Stimulated activated CD4-positive, alpha-beta T cell treated with anti-CD3 and anti-CD28 coated beads, TNF-alpha, amount 100 ng/mL, for 1 hour (primary cell): Measurements from ENCODE around the gene GDF11.

ENCODE experiments used
- DNase-seq, 3 donors: peaks; one replicate each; pipeline ENCODE4 v3.0.0-alpha.2; 2020; ENCODE audit warnings: low read depth in 3 of 3, low spot score in 1 of 3

GDF11 gene

DNA sequence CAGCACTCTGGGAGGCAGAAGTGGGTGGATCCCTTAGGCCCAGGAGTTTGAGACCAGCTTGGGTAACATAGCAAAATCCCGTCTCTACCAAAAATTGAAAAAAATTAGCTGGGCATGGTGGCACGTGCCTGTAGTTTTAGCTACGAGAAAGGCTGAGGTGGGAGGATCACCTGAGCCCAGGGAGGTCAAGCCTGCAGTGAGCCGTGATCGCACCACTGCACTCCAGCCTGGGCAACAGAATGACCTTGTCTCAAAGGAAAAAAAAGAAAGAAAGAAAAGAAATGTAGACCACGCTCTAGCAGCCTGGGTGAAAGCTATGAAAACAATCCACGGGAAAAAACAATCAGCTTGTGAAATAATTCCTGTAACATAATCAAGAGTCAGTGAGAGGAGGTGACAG is 45.6 kb downstream of the GDF11 start:
- no peak for DNase-seq

DNA sequence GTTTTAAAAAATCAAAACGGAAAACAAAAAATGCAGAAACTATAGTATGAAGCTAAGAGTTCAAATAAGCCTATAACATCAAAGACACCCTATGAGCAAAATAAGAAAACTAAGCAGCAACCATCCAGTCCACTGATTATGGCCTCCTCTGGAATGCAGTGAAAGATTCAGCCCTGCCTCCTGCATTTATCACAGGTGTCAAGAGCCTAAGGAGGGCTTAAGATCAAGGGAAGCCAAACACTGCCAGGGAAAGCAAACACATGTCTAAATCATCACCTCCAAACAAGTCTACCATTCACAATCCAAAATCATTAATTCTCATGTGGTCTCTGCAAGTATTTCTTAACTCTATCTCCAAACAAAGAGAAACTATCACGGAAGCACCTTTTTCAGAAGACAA is 46.2 kb downstream of the GDF11 start:
- no peak for DNase-seq

DNA sequence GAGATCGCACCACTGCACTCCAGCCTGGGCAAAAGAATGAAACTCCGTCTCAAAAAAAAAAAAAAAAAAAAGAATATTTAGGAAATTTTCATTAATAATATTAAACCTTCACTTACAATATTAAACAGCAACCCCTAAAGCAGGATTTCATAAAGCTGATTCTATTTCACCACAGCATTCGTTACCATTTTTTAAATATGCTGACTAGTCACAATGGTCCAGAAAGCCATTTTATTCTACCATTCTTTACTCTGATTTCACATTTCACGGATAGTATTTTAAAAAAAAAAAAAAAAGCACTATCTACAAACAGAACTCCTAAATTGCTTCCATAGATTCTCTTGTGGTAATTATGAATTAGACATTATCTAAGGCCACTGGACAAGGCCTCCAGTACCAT is 47.0 kb downstream of the GDF11 start:
- DNase-seq, result no peak

DNA sequence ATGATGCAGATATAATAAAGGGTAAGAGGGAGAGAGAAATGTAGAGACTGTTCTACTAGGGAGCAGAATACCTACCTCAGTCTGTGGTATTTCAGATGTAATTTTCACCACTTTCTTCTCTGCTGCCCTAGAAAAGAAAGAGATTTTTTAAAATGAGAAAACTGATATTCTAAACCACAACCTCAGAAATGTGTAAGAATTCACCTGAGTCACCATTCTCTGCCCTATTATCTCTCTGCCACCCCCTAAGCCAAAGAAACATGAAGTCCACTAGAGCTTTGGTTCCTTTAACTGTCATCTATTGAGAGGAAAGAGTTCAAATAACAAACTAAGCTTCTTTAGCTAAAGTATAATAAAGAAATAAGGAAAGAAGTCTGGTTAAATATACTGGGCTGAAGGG is 53.0 kb downstream of the GDF11 start:
- DNase-seq, result no peak

DNA sequence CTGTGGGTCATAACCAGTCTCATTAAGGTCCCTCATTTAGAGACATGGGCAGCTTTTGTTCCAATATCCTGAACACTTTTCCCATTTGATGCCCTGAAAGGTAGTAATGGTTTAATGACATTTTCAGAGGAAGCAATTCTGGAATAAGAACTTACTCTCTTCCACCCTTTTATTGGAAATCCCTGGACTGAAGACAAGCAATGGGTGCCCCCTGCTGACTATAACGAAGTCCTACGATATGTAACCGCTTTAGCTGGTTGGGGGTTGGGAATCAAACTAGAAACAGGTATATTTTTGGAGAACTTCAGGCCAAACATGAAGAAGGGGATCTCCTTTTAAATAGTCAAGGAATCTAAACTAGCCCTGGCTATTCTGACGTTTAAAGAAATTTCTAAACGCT is 54.1 kb downstream of the GDF11 start:
- DNase-seq, result no peak

DNA sequence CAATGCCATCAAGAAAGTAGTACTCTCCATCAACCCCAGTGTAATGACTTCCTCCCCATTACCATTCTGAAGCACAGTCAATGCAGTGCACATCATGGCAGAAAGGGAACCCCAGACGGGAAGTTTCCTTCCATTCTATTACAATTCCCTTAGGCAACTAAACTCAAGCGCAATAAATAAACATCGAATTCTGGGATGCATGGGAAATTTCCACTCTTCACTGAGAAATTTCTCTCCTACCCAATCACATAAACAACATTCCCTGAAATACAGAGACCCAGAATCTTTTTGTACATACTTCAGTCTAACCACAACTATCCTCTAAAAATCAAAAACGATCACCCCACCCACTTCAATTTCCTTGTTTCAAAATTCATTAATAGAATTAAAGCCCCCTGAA is 54.6 kb downstream of the GDF11 start:
- DNase-seq, result no peak
